GM19463 (cell line): Measurements from ENCODE around the gene HCRTR1.
"Not testable (repeated sequence)": the region's sequence is repeated elsewhere in the genome, so short reads cannot be mapped to it uniquely, and the experiment has no call there.

Experiments
- ATAC-seq: cut with Tn5 transposase; IDR thresholded peaks from one replicate; pipeline ENCODE4 v1.9.1; 2021; ENCODE audit warnings: mild to moderate bottlenecking, moderate library complexity; ENCODE audit not compliant: unreplicated experiment

Gene HCRTR1

DNA sequence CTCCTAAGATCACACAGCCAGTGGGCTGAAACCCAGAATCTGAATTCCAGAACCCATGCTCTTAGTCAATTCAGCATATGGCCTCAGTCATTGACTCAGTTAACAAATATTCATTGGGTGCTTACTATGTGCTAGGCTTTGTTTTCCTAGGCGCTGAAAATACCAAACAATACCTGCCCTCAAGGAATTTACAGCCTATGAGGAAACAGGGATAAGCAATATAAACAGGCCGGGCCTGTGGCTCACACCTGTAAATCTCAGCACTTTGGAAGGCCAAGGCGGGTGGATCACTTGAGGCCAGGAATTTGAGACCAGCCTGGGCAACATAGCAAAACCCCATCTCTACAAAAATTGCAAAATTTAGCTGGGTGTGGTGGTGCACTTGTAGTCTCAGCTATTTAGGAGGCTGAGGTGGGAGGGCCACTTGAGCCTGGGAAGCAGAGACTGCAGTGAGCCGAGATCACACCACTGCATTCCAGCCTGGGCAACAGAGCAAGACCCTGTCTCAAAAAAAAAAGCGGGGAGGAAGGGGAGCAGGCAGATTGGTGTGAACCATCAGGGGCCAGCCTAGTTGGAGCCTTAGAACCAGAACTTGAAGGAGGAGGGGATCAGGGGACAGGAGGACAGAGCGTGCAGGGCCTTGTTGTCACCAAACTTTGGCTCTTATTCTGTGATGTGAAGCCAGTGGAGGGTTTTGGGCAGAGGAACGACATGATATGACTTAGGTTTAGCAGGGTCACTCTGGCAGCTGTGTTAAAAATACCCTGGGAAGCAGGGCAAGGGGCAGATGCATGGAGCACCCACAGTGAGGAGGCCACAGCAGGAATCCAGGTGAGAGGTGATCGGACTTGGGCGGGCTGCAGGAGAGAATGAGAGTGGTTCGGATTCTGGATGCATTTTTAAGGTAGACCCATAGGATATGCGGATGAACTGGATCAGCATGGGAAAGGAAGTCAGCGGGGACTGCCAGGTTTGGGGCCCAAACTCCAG lies 35.4 kb upstream of the HCRTR1 start:
- no peak for ATAC-seq

DNA sequence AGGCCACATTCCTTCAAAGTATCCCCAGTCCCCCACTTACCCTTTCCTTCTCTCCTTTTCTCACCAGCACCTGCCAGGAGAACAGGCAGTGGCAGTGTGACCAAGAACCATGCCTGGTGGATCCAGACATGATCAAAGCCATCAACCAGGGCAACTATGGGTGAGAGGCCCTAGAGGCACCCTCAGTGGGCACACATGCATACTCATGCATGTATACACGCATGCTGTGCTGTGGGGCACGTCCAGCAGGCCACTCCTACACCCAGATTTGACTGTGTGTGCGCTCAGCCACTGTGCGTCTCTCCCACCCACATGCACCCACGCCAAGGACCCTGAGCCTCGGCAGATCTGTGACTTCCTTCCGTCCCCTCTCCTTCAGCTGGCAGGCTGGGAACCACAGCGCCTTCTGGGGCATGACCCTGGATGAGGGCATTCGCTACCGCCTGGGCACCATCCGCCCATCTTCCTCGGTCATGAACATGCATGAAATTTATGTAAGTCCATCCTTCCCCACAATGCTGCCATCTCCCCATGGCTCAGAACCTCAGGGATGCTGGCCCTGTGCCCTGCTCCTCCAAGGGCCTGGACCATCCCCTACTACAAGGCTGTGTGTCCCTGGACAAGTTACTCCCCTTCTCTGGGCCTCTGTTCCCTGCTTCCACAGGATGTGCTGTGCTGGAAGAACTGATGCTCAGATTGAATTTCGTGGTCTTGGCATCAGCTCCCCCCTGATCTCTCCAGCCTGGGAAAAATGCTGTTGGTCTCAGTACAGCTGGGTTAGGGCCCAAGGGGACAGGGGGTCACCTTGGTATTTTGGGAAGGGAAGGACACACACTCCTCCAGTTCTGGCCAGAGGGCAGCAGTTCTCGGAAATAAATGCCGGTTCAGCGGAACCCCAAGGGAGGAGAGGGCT lies 34.2 kb upstream of the HCRTR1 start:
- no peak for ATAC-seq

DNA sequence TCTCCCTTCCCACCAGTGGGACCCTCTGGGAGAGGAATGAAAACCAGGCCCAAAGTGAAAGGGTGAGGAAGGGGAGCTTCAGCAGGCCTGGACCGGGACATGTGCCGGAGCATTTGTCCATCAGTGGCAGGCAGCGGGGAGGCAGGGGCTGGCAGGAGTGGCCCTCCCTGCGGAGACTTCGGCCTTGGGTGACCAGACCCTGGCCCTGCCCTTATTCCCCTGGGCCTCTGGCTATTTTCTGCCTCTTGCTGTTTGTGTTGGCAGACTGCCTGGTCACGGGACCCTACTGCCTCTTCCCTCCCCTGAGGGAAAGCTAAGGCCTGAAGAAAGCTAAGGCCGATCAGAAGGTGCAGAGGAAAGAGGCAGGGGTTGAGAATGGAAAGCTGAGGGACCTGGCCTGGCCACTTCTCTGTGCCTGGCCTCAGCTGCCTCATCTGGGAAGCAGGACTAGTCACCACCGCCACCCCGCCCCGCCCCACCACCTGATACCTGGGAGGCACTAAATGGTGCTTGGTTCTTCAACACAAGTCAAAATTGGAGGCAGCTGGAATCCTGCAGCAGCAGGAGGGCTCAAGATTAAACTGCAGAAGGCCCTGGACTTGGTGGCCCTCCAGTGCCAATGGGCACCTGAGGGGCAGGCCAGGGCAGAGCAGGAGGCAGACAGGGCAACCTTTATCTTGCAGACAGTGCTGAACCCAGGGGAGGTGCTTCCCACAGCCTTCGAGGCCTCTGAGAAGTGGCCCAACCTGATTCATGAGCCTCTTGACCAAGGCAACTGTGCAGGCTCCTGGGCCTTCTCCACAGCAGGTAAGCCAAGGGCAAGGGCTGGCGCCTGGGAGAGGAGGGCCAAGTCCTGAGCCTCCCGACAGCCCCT lies 33.3 kb upstream of the HCRTR1 start:
- no peak for ATAC-seq

DNA sequence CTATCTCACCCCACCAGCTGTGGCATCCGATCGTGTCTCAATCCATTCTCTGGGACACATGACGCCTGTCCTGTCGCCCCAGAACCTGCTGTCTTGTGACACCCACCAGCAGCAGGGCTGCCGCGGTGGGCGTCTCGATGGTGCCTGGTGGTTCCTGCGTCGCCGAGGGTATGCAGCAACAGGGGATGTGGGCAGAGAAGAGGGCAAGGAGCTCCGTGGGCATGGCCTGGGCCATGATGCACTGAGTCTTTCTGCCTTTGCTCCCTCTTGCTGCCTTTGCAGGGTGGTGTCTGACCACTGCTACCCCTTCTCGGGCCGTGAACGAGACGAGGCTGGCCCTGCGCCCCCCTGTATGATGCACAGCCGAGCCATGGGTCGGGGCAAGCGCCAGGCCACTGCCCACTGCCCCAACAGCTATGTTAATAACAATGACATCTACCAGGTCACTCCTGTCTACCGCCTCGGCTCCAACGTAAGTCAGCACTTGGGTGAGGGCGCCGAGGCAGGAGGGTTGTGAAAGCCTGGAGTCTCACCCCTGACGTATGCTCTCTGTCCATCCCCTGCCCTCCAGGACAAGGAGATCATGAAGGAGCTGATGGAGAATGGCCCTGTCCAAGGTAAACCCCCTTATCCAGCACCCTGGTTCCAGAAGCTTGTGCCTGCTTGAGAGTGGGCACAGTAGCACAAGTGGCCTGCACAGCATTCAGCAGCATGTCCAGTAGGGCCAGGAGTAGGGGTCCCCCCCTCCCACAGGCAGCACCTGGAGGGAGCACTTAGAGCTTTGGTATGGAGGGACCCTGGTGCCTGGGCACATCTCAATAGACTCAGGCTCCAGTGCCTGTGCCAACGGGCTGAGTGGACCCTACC lies 32.4 kb upstream of the HCRTR1 start:
- no peak for ATAC-seq

DNA sequence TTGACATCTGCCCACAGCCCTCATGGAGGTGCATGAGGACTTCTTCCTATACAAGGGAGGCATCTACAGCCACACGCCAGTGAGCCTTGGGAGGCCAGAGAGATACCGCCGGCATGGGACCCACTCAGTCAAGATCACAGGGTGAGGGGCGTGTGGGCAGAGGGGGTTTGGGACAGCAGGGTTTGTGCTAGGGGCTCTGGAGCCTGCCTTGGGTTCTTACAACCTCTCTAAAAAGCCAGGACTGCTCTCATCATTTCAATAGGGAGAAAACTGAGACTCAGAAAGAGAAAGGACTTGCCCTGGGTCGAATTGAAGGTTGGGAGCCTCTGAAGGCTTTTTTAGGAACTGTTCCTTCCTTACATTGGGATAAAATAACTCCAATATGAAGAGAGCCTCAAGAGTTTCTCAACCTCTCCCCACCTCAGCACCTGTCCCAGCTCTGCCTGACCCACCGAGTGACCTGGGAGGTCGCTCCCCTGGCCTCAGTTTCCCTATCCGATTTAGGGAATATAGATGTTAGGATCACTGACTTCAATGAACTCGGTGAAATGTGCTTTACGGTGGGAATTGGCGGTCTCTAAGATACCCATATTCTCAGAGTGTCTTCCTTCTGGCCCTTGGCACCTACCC lies 31.6 kb upstream of the HCRTR1 start:
- no peak for ATAC-seq

DNA sequence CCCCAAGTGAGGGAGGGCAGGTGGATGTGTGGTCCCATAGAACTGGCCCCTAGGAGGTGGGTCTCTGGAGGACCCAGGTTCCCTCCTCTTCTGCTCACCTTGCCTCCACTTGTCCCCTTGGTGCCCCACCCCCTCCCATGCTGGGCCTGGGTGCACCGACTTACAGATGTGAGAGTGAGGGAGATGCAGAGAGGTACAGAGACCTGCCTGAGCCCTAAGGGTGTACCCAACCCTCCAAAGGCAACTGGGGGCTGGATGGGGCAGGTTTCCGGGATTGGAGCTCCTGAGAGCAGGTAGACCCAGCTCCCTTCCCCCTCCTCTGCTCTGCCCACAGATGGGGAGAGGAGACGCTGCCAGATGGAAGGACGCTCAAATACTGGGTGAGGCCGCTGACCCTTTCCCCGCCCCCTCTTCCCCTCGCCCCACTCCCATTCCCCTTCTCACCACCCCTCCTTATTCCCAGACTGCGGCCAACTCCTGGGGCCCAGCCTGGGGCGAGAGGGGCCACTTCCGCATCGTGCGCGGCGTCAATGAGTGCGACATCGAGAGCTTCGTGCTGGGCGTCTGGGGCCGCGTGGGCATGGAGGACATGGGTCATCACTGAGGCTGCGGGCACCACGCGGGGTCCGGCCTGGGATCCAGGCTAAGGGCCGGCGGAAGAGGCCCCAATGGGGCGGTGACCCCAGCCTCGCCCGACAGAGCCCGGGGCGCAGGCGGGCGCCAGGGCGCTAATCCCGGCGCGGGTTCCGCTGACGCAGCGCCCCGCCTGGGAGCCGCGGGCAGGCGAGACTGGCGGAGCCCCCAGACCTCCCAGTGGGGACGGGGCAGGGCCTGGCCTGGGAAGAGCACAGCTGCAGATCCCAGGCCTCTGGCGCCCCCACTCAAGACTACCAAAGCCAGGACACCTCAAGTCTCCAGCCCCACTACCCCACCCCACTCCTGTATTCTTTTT lies 30.8 kb upstream of the HCRTR1 start:
- ATAC-seq, result no peak

DNA sequence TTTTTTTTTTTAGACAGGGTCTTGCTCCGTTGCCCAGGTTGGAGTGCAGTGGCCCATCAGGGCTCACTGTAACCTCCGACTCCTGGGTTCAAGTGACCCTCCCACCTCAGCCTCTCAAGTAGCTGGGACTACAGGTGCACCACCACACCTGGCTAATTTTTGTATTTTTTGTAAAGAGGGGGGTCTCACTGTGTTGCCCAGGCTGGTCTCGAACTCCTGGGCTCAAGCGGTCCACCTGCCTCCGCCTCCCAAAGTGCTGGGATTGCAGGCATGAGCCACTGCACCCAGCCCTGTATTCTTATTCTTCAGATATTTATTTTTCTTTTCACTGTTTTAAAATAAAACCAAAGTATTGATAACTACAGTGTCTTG lies 30.2 kb upstream of the HCRTR1 start:
- not testable (repeated sequence) for ATAC-seq

DNA sequence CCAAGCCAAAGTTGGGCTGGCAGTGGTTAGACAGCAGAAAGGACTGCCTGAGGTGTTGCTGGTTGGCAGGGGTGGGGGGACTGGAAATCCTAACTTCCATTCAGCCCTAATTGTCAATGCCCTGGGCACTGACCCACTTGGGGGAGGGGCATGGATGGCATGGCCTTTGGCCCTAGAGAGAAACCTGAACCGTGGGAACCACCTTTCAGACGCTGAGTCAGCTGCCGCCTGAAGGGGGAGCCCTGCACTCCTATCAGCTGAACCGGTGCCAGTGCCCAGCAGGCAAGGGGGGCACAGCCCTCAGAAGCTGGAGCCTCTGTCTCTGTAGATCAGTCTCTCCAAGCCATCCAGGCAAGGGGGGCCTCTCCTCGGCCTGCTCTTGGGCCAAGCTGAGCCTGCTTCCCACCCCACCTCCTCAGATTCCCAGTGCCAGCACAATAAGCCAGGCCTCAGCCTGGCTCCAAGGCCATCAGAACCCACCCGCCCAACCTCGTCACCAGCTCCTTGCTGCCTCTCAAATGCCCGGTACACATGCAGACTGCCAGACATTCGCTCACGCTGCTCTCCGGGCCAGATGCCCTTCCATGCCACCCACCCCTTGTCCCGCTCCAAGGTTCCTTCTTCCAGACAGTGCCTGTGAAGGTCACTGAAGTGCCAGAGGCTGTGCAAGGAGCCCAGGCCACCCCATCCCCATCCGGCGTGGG lies 29.6 kb upstream of the HCRTR1 start:
- ATAC-seq, result no peak

DNA sequence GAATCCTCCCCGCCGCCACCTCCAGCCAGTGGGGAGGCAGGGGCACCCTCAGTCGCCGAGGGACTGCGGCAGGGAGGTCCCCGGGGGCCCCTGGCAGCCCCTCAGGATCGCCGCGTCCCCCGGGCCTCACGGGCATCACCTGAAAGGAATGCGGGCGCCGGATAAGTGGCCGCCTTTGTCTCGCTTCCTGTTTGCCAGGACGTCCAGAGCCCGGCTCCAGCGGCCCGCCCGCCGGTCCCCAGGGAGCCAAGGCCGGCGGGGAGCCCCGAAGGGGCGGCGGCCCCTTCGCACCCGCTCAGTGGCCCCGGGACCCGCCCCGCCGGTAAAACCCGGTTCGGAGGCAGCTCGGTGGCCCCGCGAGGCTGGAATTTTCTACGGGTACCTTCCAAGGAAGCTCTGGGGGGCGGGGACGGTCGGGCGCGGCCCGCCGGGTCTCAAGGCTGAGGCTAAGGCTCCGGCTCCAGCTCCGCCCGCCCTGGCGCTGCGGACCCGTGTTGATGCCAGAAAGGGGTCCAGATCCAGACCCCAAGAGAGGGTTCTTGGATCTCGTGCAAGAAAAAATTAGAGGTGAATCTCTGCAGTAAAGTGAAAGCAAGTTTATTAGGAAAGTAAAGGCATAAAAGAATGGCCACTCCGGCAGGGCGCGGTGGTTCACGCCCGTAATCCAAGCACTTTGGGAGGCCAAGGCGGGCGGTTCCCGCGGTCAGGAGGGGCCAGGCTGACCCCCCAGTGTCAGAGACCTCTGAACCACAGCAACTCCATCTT lies 28.6 kb upstream of the HCRTR1 start:
- no peak for ATAC-seq

DNA sequence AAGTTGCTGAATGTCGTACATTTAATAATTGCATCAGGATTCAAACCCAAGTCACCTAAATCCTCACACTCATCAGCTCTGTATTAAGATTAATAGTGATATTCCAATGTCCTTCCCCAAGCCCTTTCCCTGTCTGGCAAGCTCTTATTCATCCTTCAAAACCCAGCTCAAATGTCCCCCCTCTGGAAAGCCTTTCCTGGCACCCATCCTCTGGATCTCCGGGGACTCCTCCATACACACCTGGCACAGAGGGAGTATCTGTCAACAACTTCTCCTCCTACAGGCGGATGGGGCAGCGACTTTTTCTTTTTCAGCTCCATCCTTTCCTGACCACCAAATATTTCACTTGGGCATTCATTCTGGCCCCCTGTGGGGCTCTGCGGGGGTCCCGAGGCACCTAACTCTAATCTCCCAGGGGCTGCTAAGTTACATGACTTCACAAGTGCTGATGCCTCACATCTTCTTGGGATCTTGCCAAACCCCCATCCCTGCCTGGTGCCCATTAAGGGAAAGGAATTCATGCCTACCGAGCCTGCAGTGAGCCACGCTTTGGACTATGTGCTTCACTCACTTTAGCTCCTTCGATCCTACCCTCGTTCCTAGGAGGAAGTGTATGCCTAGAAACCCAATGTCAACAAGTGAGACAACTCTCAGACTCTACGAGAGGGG lies 25.9 kb upstream of the HCRTR1 start:
- no peak for ATAC-seq

DNA sequence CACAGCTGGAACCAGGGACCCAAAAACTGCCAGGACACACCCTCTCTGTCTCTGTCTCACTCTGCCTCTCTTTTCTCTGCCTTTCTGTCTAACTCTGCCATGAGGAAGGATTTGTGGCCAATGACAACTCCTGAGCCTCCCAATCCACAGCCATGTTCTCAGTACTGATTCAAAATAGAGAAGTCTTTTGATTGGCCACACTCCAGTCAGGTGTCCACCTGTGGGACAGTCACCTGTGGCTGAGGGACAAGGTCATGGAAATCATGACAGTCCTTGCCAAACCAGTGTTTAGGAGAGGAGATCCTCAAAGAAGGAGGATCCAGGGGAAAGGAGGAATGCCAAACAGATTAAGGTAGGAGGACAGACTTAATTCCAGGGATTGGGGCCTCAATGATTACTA lies 25.4 kb upstream of the HCRTR1 start:
- ATAC-seq, result no peak

DNA sequence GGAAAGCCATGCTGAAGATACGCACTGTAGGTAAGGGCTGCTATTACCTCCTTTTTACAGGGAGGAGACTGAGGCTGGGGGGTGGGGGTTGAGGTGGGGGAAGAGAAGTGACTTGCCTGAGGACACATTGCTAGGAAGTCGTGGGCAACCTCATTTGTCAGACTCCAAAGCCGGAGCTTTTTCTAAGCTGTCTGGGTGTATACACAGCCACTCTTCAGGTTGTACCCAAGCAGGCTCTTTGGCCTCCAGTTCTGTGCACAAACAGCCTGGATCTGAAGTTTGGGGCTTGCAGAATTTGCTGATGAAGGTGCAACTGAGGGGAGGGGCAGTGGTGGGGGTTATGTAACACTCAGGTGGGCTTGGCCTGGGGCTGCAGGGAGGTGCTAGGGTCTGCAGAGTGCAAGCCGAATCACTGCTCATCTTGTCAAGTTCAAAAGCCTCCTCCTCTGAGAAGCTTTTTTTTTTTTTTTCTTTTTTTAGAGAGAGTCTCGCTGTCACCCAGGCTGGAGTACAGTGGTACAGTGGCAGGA lies 24.3 kb upstream of the HCRTR1 start:
- no peak for ATAC-seq

DNA sequence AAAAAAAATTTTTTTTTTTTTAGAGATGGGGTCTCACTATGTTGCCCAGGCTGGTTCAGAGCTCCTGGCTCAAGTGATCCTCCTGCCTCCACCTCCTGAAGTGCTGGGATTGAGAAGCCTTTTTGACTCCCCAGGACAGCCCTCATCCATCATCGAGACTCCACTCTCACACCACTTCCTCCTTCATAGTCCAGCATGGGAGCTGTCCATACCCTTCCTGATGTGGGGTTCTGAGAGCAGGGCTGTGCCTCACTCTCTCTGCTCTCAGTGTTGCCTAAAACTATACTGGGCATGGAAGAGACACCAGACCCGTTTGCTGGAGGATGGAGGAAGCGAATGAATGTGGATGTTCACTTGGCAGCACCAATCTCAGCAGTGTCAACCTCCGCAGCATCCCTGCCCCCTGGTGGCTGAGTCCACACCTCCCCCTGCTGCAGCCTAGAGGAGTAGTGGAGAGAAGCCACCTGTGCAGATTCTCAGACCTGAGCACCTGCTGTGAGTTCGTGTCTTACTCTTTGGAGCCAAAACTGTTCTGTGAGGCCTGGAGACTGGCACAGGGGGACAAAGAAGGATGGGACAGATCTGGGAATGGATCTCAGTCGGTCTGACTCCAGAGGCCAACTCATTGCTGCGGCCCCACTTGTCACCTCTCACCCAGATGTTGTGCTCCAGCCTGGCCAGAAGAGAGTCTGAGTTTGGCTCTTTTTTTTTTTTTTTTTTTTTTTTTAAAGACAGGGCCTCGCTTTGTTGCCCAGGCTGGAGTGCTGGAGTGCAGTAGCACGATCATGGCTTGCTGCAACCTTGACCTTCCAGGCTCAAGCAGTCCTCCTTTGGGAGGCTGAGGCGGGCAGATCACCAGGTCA lies 23.5 kb upstream of the HCRTR1 start:
- no peak for ATAC-seq

DNA sequence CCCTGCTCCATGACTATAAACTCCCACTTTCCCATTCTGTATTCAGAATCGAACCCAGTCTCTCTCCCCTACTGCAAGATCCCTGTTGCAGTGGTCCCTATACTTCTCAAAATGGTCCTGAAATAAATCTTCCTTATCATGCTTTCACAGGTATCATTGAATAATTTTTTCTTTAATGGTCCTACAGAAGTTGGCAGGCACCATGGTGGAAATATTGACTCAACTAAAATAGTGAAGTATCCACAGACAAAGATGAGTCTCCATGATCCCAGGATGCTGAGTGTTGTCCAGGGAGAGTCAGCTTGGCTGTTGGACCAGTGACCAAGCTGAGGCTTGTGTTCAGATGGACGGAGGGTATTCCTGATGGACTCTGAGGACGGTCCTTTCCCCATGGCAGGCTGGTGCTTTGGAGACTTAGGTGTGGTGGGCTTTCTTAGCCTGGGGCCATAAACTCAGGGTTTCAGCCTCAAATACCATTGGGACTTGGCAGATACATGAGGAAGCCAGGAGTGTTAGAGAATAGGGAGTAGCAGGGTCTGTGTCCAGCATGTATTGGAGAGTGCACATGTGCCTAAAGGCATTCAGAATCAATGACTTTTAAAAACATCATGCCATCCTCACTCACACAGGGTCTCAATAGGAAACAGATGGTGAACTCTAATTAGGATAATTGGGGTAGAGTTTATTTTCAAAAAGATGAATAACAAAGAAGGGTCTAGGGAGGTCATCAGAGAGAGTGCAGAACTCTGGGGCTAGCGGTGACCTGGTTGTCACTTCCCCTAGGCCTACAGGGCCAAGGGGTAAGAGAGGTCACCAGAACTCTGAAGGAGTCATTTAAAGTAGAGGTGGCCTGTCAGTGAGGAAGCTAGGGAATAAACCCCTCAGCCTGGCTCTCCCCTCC lies 21.4 kb upstream of the HCRTR1 start:
- ATAC-seq, result no peak
